GM20000 (cell line): Measurements from ENCODE around the gene STK4.

Source experiments
- DNase-seq: peaks from one replicate; pipeline ENCODE4 v3.0.0; 2012; ENCODE audit warnings: low spot score
- CTCF ChIP-seq: IDR thresholded peaks from 2 replicates; pipeline ENCODE4 v1.5.1; 2012; ENCODE audit warnings: mild to moderate bottlenecking, control low read depth; ENCODE audit errors: extremely low read depth, missing control alignments

The STK4 gene

GRCh38 chr20:45016089-45016671 lies 49.9 kb downstream of the STK4 start:
- no peak for DNase-seq
- TF ChIP-seq CTCF = no peak

- no peak for TF ChIP-seq CTCF
- DNase-seq = no peak
Measured at GRCh38 chr20:45017281-45017680, 51.0 kb downstream of the STK4 start.

GRCh38 chr20:45017857-45018256 lies 51.5 kb downstream of the STK4 start:
- TF ChIP-seq CTCF = no peak
- no peak for DNase-seq

GRCh38 chr20:45019027-45019761 lies 52.9 kb downstream of the STK4 start:
- TF ChIP-seq CTCF = no peak
- DNase-seq = no peak

- TF ChIP-seq CTCF = no peak
- DNase-seq = no peak
Measured at GRCh38 chr20:45019762-45020123, 53.4 kb downstream of the STK4 start.

GRCh38 chr20:45020236-45020886 lies 54.0 kb downstream of the STK4 start:
- DNase-seq = no peak

More at GRCh38 chr20:45020236-45020886, 54.0 kb downstream of the STK4 start:
- TF ChIP-seq CTCF = no peak
